ENCODE measurements around the gene MICALL1.

GRCh38 chr22:37887584-37888378 lies 18.3 kb upstream of the MICALL1 start:
- TF ChIP-seq SIN3A (IDR thresholded peaks at IDR 0.05; ENCODE audit: borderline replicate concordance, insufficient read depth, low read length), result no peak
- TF ChIP-seq TAF1 (IDR thresholded peaks at IDR 0.05; ENCODE audit: borderline replicate concordance, insufficient read depth, low read length), result no peak
- no peak for TF ChIP-seq POLR2AphosphoS5 (IDR thresholded peaks at IDR 0.05; ENCODE audit: low read depth, low read length)
- no peak for TF ChIP-seq FOXP2 (optimal IDR thresholded peaks at IDR 0.05; ENCODE audit: borderline replicate concordance, extremely low read depth, extremely low read length, insufficient read depth)
- no peak for TF ChIP-seq REST (IDR thresholded peaks at IDR 0.05; ENCODE audit: insufficient read depth in 1 of 2, low read depth in 2 of 2, low read length in 2 of 2)
